Endothelial cell (in vitro differentiated cells): ENCODE data around the gene TMEM38A. TPM values are rescaled to one million over a fixed set of nuclear protein-coding genes. Genes with fewer than 3 reads are reported as not detected.

Source experiments
- DNase-seq: peaks from one replicate; pipeline ENCODE4 v3.0.0; 2021; ENCODE audit warnings: low spot score
- H3K27ac Mint-ChIP-seq: one replicate; pipeline ENCODE4 v1.8.0; 2021; ENCODE audit warnings: mixed read lengths, inconsistent platforms; ENCODE audit not compliant: unreplicated experiment
- H3K27me3 Mint-ChIP-seq: one replicate; pipeline ENCODE4 v1.8.0; 2021; ENCODE audit warnings: mild to moderate bottlenecking, moderate library complexity, mixed read lengths, inconsistent platforms; ENCODE audit not compliant: unreplicated experiment
- H3K36me3 Mint-ChIP-seq: one replicate; pipeline ENCODE4 v1.8.0; 2021; ENCODE audit warnings: mild to moderate bottlenecking, low read depth, mixed read lengths, inconsistent platforms; ENCODE audit not compliant: unreplicated experiment
- H3K4me1 Mint-ChIP-seq: one replicate; pipeline ENCODE4 v1.8.0; 2021; ENCODE audit warnings: mild to moderate bottlenecking, mixed read lengths, inconsistent platforms; ENCODE audit not compliant: unreplicated experiment
- H3K4me3 Mint-ChIP-seq: one replicate; pipeline ENCODE4 v1.8.0; 2021; ENCODE audit warnings: mild to moderate bottlenecking, mixed read lengths, inconsistent platforms; ENCODE audit not compliant: unreplicated experiment
- H3K9me3 Mint-ChIP-seq: one replicate; pipeline ENCODE4 v1.8.0; 2021; ENCODE audit warnings: mixed read lengths, inconsistent platforms; ENCODE audit not compliant: unreplicated experiment
- CTCF ChIP-seq: fragments of 200-600 bp; sonication (generic); IDR thresholded peaks from one replicate; pipeline ENCODE4 v1.5.0; 2021; ENCODE audit warnings: antibody characterized with exemption; ENCODE audit not compliant: unreplicated experiment
- total RNA-seq: library from RNA; stranded (reverse); fragmentation: NEBNext Ultra II Directional; extraction: Animal tissue kit (Norgen Biotek cat#: 25700); gene quantifications from one replicate; pipeline ENCODE4 v1.2.1, GENCODE V29; 2021; ENCODE audit not compliant: unreplicated experiment

The TMEM38A gene
- total RNA-seq, 1 donor from 2014 or later: 0.36 TPM

DNA sequence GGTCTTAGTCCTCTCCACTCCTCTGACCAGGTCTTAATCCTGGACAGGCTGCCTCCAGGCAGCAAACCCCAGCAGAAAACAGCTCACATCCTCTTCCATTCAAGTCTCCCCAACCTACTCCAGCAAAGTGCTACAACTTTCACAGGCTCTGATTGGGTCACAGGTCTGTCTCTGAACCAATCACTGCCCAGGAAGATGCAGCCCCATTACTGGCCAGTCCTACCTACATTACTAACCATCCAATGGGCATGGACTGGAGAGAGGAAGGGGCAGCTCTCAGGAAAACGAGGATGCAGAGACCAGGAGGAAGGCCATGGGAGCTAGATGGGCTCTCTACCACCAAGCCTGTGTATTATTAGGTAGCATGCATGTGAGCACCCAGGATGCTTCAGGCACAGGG lies 45.1 kb upstream of the TMEM38A start:
- Mint-ChIP-seq H3K27me3 (peaks cover 13% of the 10 kb centered on the region), H3K9me3 (no peaks in the 10 kb centered on the region), H3K4me1 (peaks cover 55% of the 10 kb centered on the region), H3K27ac (no peak overlapping the region), H3K36me3 (peaks cover 10% of the 10 kb centered on the region), H3K4me3 (no peak overlapping the region)
- no peak for DNase-seq
- no peak for TF ChIP-seq CTCF

DNA sequence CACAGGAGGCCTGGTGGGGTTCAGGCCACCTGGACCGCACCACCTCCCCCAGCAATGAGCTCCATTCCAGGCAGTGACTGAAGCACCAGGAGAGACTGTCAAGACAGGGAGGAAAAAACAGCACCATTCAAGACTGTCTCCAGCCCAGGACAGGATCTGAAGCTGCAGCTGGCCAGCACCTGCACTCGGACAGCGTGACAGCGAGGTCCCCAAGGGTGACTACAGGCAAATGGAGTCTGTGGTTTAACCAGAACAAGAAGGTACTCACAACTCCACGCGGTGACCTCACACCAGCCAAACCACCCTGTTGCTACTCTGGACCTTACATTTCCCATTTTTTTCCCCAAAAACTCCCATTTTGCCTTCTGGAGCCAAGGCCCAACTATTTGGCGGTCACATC lies 42.7 kb upstream of the TMEM38A start:
- Mint-ChIP-seq H3K9me3 (no peaks in the 10 kb centered on the region), H3K4me3 (peak overlapping the region; percentile 65), H3K36me3 (peaks cover 15% of the 10 kb centered on the region), H3K4me1 (peaks cover 46% of the 10 kb centered on the region), H3K27ac (peak overlapping the region; percentile 94), H3K27me3 (peaks cover 13% of the 10 kb centered on the region)
- DNase-seq: no peak
- no peak for TF ChIP-seq CTCF

GRCh38 chr19:16619457-16619856 lies 41.5 kb upstream of the TMEM38A start:
- no peaks in the 10 kb centered on the region for H3K9me3 Mint-ChIP-seq
- TF ChIP-seq CTCF: no peak
- DNase-seq: no peak
- peaks cover 19% of the 10 kb centered on the region for H3K36me3 Mint-ChIP-seq
- no peak overlapping the region for H3K27ac Mint-ChIP-seq
- no peak overlapping the region for H3K4me3 Mint-ChIP-seq
- peaks cover 12% of the 10 kb centered on the region for H3K27me3 Mint-ChIP-seq
- peaks cover 44% of the 10 kb centered on the region for H3K4me1 Mint-ChIP-seq

GRCh38 chr19:16620018-16620417 lies 40.9 kb upstream of the TMEM38A start:
- Mint-ChIP-seq H3K4me3 (no peak overlapping the region), H3K9me3 (no peaks in the 10 kb centered on the region), H3K27ac (no peak overlapping the region), H3K4me1 (peaks cover 39% of the 10 kb centered on the region), H3K27me3 (peaks cover 10% of the 10 kb centered on the region), H3K36me3 (peaks cover 16% of the 10 kb centered on the region)
- no peak for DNase-seq
- no peak for TF ChIP-seq CTCF

DNA sequence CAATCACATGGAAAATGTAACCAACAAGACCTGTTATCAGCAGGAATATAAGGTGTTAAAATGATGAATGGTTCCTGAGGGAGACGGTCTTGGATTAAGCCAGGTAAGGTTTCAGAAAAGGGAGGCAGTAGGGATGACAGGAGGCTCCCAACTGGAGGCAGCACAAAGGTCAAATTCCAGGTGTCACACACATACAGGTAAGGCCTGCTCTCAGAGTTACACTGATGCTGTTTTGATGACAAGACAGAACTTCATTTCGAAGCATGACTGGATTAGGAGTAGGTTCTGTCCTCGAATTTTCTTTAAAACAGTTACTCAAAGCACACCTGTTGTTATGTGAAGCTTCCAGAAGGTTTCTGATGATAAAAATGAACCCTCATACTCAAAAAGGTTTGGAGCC lies 40.4 kb upstream of the TMEM38A start:
- peaks cover 10% of the 10 kb centered on the region for H3K27me3 Mint-ChIP-seq
- H3K27ac Mint-ChIP-seq: no peak overlapping the region
- no peaks in the 10 kb centered on the region for H3K9me3 Mint-ChIP-seq
- H3K4me3 Mint-ChIP-seq: peak overlapping the region; percentile 59
- no peak for TF ChIP-seq CTCF
- DNase-seq: no peak
- H3K36me3 Mint-ChIP-seq: peaks cover 20% of the 10 kb centered on the region
- peaks cover 40% of the 10 kb centered on the region for H3K4me1 Mint-ChIP-seq
